Esophagus muscularis mucosa (tissue), 4 donors: Measurements from ENCODE around the gene TRMO. TPM values are rescaled to one million over a fixed set of nuclear protein-coding genes. Genes with fewer than 3 reads are reported as not detected.

Experiments used
- DNase-seq: peaks from one replicate; pipeline ENCODE4 v3.0.0-alpha.2; 2017; ENCODE audit errors: extremely low spot score
- H3K27ac ChIP-seq, 4 donors: fragments of 200-600 bp; sonication (generic); replicated peaks in 1 of 4; 1 replicate in 3 of 4; 2 replicates in 1 of 4; pipeline ENCODE4 v1.5.1; 2016 to 2019; ENCODE audit warnings: mild to moderate bottlenecking in 1 of 4
- H3K27me3 ChIP-seq, 4 donors: fragments of 200-600 bp; sonication (generic); one replicate each; pipeline versions ENCODE4 v1.5.1 to v1.6.0; 2016 to 2019
- H3K36me3 ChIP-seq, 4 donors: fragments of 200-600 bp; sonication (generic); one replicate each; pipeline ENCODE4 v1.5.1; 2016 to 2019
- H3K4me1 ChIP-seq, 4 donors: fragments of 200-600 bp; sonication (generic); one replicate each; pipeline ENCODE4 v1.5.1; 2016 to 2019
- H3K4me3 ChIP-seq, 4 donors: fragments of 200-600 bp; sonication (generic); 1 replicate in 2 of 4; 2 replicates in 2 of 4; pipeline ENCODE4 v1.5.1; 2016 to 2019; ENCODE audit warnings: mild to moderate bottlenecking in 4 of 4, moderate library complexity in 1 of 4
- H3K9me3 ChIP-seq, 4 donors: fragments of 200-600 bp; sonication (generic); 1 replicate in 3 of 4; 2 replicates in 1 of 4; pipeline ENCODE4 v1.5.1; 2016 to 2019
- CTCF ChIP-seq, 3 experiments: fragments of 200-600 bp in 2 of 3; fragments of 450-650 bp in 1 of 3; sonication (generic) in 2 of 3; IDR thresholded peaks; one replicate each; pipeline ENCODE4 v1.5.1; 2017 to 2019; ENCODE audit warnings: antibody characterized with exemption in 3 of 3, mild to moderate bottlenecking in 2 of 3, moderate library complexity in 1 of 3
- EP300 ChIP-seq: sonication (generic); formaldehyde crosslinking; IDR thresholded peaks from one replicate; pipeline ENCODE4 v1.6.1; 2017; ENCODE audit warnings: antibody characterized with exemption
- POLR2A ChIP-seq: fragments of 450-650 bp; IDR thresholded peaks from one replicate; pipeline ENCODE4 v1.6.1; 2017; ENCODE audit warnings: antibody characterized with exemption, moderate library complexity, mild to moderate bottlenecking, low read depth
- POLR2AphosphoS5 ChIP-seq, 2 donors: sonication (generic); formaldehyde crosslinking; IDR thresholded peaks; one replicate each; pipeline ENCODE4 v1.6.1; 2017; ENCODE audit warnings: antibody characterized with exemption in 2 of 2
- WGBS: methylation state at CpG from one replicate; pipeline ENCODE4 v1.1.5; 2018; 5-methylcytosine and 5-hydroxymethylcytosine counted together
- intact Hi-C: fragments of 100-400 bp; cut with DNase I; formaldehyde crosslinking; loops from one replicate; pipeline ENCODE4 v1.15.1; 2023
- total RNA-seq, 4 donors: library from RNA; depleted of rRNA; stranded (reverse); fragments of >200 nt; gene quantifications; one replicate each; pipeline versions ENCODE4 v1.1.0 to v1.2.1, GENCODE V29; 2016

Gene TRMO
- total RNA-seq, 4 donors from 2014 or later: 16.6 to 22.7 (median 18.8) TPM

- no peak overlapping the region for H3K4me3 ChIP-seq
- H3K36me3 ChIP-seq: no peaks in the 10 kb centered on the region
- H3K9me3 ChIP-seq: no peaks in the 10 kb centered on the region
- TF ChIP-seq POLR2A: no peak
- TF ChIP-seq CTCF (IDR thresholded peaks at IDR 0.05): no peak
- no peak for TF ChIP-seq POLR2AphosphoS5 (IDR thresholded peaks at IDR 0.05)
- TF ChIP-seq EP300: no peak
- H3K4me1 ChIP-seq: peaks cover 7 to 33% (median 27%) of the 10 kb centered on the region in 4 donors
- WGBS: 4% methylated on average over 52 of the region's 54 CpGs
- DNase-seq: no peak
- intact Hi-C loops: no loop called here
- peaks cover 6 to 98% (median 64%) of the 10 kb centered on the region in 4 donors for H3K27me3 ChIP-seq
- H3K27ac ChIP-seq: no peak overlapping the region
Observed at GRCh38 chr9:97857606-97858392, 64.5 kb downstream of the TRMO start.

- Histone ChIP-seq H3K4me1 (peaks cover 9 to 41% (median 35%) of the 10 kb centered on the region in 4 donors), H3K9me3 (no peaks in the 10 kb centered on the region), H3K36me3 (no peaks in the 10 kb centered on the region), H3K4me3 (no peak overlapping the region), H3K27me3 (peaks cover 6 to 98% (median 72%) of the 10 kb centered on the region in 4 donors), H3K27ac (no peak overlapping the region)
- DNase-seq: no peak
- WGBS: 8% methylated on average over 14 of the region's 15 CpGs
- no peak for TF ChIP-seq POLR2AphosphoS5 (IDR thresholded peaks at IDR 0.05)
- TF ChIP-seq CTCF (IDR thresholded peaks at IDR 0.05): no peak
- intact Hi-C loops: no loop called here
Observed at GRCh38 chr9:97856857-97857605, 65.3 kb downstream of the TRMO start.

DNA sequence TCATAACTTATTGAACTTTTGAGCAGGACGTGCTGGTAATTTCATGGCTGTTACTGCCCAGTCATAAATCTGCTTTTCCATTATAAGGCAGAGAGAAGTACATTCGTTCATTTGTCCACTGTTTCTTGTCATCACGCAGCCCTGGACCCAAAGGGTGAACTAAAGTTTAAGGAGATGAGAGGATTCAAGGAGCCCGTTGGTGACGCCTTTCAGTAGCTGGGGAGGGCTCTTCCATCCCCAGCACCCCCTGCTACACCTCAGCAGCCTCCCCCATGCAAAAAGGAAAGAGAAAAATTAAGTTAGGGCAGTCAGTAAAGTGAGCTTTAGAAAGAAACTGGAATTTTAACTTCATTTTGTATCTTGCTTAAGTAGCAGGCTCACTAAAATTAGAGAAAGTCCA is 66.4 kb downstream of the TRMO start:
- Histone ChIP-seq H3K4me1 (peaks cover 9 to 52% (median 43%) of the 10 kb centered on the region in 4 donors), H3K4me3 (no peak overlapping the region), H3K36me3 (no peaks in the 10 kb centered on the region), H3K27ac (no peak overlapping the region), H3K27me3 (peaks cover 6 to 98% (median 80%) of the 10 kb centered on the region in 4 donors), H3K9me3 (no peaks in the 10 kb centered on the region)
- intact Hi-C loops: no loop called here
- WGBS: 19% methylated on average over 5 of the region's 5 CpGs
- TF ChIP-seq POLR2A: no peak
- no peak for TF ChIP-seq POLR2AphosphoS5 (IDR thresholded peaks at IDR 0.05)
- TF ChIP-seq EP300: no peak
- no peak for TF ChIP-seq CTCF (IDR thresholded peaks at IDR 0.05)
- no peak for DNase-seq

GRCh38 chr9:97855486-97855875 is 66.8 kb downstream of the TRMO start:
- no peak overlapping the region for H3K27ac ChIP-seq
- no peak overlapping the region for H3K4me3 ChIP-seq
- DNase-seq: no peak
- TF ChIP-seq CTCF (IDR thresholded peaks at IDR 0.05) (no peak), POLR2A (no peak), POLR2AphosphoS5 (IDR thresholded peaks at IDR 0.05) (no peak), EP300 (no peak)
- peaks cover 6 to 98% (median 81%) of the 10 kb centered on the region in 4 donors for H3K27me3 ChIP-seq
- H3K36me3 ChIP-seq: no peaks in the 10 kb centered on the region
- 31% methylated on average over 2 of the region's 8 CpGs for WGBS
- H3K9me3 ChIP-seq: no peaks in the 10 kb centered on the region
- peaks cover 9 to 53% (median 43%) of the 10 kb centered on the region in 4 donors for H3K4me1 ChIP-seq
- intact Hi-C loops: no loop called here
